ENCODE measurements around the gene PPM1H.

PPM1H gene

DNA sequence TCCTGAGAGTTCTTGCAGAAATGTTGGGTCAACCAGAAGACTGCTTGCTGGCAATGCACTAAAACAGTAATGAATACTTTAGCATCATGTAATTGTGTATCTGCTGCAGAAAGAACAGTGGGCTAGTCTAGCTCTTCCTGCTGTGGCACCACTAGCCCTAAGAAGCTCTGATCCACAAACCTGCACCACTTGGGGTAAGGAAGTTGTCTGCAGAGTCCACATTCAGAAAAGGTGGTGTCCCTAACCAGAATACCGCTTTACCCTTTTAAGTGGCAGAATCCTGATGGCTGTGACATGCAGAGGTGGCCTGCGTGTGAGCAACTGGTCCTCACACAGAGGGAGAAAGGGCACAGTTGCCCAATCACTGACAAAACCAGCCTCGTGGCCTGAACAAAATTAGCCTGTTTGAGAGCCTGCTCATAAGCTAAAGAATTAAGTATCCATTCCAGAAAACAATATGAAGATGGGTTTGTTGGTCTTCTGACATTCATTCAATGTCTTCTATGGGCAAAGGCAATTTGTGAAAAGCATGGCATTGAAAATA lies 165.8 kb downstream of the PPM1H start:
- TF ChIP-seq, protein P1, sequence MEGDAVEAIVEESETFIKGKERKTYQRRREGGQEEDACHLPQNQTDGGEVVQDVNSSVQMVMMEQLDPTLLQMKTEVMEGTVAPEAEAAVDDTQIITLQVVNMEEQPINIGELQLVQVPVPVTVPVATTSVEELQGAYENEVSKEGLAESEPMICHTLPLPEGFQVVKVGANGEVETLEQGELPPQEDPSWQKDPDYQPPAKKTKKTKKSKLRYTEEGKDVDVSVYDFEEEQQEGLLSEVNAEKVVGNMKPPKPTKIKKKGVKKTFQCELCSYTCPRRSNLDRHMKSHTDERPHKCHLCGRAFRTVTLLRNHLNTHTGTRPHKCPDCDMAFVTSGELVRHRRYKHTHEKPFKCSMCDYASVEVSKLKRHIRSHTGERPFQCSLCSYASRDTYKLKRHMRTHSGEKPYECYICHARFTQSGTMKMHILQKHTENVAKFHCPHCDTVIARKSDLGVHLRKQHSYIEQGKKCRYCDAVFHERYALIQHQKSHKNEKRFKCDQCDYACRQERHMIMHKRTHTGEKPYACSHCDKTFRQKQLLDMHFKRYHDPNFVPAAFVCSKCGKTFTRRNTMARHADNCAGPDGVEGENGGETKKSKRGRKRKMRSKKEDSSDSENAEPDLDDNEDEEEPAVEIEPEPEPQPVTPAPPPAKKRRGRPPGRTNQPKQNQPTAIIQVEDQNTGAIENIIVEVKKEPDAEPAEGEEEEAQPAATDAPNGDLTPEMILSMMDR (IDR thresholded peaks at IDR 0.05): no peak
- Histone ChIP-seq H3K27me3 (no peaks in the 10 kb centered on the region), H3K36me3 (no peaks in the 10 kb centered on the region), H3K9me3 (no peaks in the 10 kb centered on the region), H3K4me1 (no peaks in the 10 kb centered on the region), H3K27ac (no peak overlapping the region), H3K4me3 (no peak overlapping the region)
- DNase-seq: no peak
- intact Hi-C loops (cut with DNase I; ENCODE audit: low total_unique reads): no loop called here

DNA sequence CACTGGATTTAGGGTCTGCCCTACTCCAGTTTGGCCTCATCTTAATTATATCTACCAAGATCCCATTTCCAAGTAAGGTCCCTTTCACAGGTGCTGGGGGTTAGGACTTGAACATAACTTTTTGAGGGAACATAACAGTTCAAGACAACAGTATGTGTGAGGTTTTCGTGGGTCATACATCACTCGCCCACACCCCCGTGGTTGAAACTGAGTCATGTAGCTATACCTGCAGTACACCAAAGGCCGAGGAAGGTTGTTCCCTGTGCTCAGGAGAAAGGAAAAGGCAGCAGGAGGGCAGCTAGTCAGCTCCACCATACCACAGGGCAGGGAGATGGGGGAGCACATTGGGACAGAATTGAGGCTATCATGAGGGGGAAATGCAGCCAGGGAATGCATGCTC lies 167.0 kb downstream of the PPM1H start:
- H3K4me1 ChIP-seq: no peaks in the 10 kb centered on the region
- no peaks in the 10 kb centered on the region for H3K27me3 ChIP-seq
- no peak overlapping the region for H3K27ac ChIP-seq
- H3K4me3 ChIP-seq: no peak overlapping the region
- no peaks in the 10 kb centered on the region for H3K36me3 ChIP-seq
- TF ChIP-seq, protein P1 (IDR thresholded peaks at IDR 0.05): no peak
- intact Hi-C loops (cut with DNase I; ENCODE audit: low total_unique reads): no loop called here
- DNase-seq: no peak
- H3K9me3 ChIP-seq: no peaks in the 10 kb centered on the region

DNA sequence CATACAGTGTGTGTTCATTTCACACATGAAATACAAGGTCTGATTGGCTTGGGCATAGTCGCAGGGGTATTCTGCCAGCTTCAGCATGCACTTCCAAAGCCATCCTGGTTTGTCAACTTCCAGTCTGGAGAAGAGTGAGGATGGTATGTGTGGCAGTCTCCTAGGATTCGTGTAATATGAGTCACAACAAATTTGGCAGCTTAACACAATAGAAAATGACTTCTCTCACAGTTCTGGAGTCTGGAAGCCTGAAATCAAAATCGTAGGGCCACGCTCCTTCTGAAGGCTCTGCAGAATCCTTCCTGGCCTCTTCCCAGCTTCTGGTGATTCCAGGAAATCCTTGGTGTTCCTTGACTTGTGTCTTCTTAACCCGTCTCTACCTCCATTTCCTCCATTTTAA lies 167.5 kb downstream of the PPM1H start:
- Histone ChIP-seq H3K36me3 (no peaks in the 10 kb centered on the region), H3K9me3 (no peaks in the 10 kb centered on the region), H3K4me3 (no peak overlapping the region), H3K27ac (no peak overlapping the region), H3K27me3 (no peaks in the 10 kb centered on the region), H3K4me1 (peaks cover 0 to 3% (median under 1%) of the 10 kb centered on the region in 4 donors)
- TF ChIP-seq, protein P1 (IDR thresholded peaks at IDR 0.05): no peak
- intact Hi-C loops (cut with DNase I; ENCODE audit: low total_unique reads): no loop called here
- no peak for DNase-seq

DNA sequence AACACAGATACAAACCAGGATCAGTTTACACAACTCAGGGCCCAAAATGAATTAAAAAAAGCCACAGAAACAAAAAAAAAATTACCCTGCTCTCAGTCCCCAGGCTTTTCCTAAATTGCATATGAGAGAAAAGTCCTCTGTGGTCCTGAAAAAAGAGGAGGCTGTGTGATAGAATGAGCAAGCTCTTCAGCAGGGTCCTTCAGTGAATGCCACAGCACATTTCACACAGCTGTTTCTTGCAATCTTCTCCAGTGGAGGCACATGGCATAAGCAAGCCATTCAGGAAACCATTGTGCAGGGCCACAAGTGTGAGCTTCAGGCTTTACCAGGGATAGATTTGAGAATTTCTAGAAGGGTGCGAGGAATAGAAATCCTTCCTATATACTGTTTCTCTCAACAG lies 168.5 kb downstream of the PPM1H start:
- no peaks in the 10 kb centered on the region for H3K36me3 ChIP-seq
- peaks cover 0 to 13% (median 7%) of the 10 kb centered on the region in 4 donors for H3K4me1 ChIP-seq
- no peak overlapping the region for H3K27ac ChIP-seq
- no peak overlapping the region for H3K4me3 ChIP-seq
- H3K27me3 ChIP-seq: no peaks in the 10 kb centered on the region
- no peaks in the 10 kb centered on the region for H3K9me3 ChIP-seq
- DNase-seq: no peak
- TF ChIP-seq, protein P1 (IDR thresholded peaks at IDR 0.05): no peak
- intact Hi-C loops (cut with DNase I; ENCODE audit: low total_unique reads): no loop called here

DNA sequence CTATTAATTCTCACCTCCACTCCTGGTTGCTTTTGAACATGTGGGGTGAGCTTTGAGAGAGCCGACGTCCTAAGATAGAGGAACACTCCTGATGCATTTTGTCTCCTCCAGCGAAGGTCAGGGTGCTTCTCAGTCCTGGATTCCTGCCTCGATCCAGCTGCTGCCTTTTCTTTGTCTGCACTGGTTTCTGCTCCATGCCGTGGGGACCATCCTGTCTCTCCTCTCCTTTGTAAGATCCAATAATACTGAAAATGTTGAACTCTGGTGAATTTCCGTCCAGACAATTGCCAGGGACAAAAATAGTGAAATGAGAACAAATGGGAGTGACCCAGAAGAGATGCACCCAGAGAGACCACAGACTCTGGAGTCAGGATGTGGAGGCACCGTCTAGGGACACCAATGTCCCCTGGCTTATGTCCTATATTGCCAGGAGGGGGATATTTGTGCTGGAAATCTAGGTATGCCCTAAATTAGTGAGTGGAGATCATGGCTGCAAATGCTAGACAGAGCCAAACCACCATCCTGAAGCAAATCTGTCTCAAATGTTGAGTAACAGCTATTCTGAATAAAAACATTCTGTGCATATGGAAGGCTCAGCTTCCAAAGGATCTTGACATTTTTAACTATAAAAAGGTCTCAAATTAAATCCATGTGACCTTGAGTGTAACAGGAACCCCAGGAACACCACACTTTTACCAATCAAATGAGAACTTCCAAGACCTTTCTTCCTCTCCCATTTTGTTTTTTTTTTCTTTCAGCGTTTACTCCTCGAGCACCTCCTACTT lies 170.9 kb downstream of the PPM1H start:
- no peaks in the 10 kb centered on the region for H3K36me3 ChIP-seq
- no peak overlapping the region for H3K4me3 ChIP-seq
- no peaks in the 10 kb centered on the region for H3K9me3 ChIP-seq
- H3K27me3 ChIP-seq: no peaks in the 10 kb centered on the region
- no peak overlapping the region for H3K27ac ChIP-seq
- peaks cover 0 to 19% (median 13%) of the 10 kb centered on the region in 4 donors for H3K4me1 ChIP-seq
- DNase-seq: no peak
- intact Hi-C loops (cut with DNase I; ENCODE audit: low total_unique reads): no loop called here
- TF ChIP-seq, protein P1 (IDR thresholded peaks at IDR 0.05): no peak
